Activated naive CD8-positive, alpha-beta T cell treated with anti-CD3 and anti-CD28 coated beads, Interleukin-2, amount 50 U/mL, for 24 hours (primary cell): ENCODE results near the gene TBXAS1.

Experiments
- ATAC-seq: fragments of 150-1000 bp; cut with Tn5 transposase; one replicate; pipeline ENCODE4 v1.10.0; 2021
- DNase-seq: peaks from one replicate; pipeline ENCODE4 v3.0.0; 2021
- H3K27ac Mint-ChIP-seq: one replicate; pipeline ENCODE4 v1.8.0; 2021; ENCODE audit warnings: mild to moderate bottlenecking, mixed read lengths
- H3K27me3 Mint-ChIP-seq: one replicate; pipeline ENCODE4 v1.8.0; 2021; ENCODE audit warnings: mixed read lengths
- H3K36me3 Mint-ChIP-seq: one replicate; pipeline ENCODE4 v1.8.0; 2021; ENCODE audit warnings: low read depth, mixed read lengths
- H3K4me1 Mint-ChIP-seq: one replicate; pipeline ENCODE4 v1.8.0; 2021; ENCODE audit warnings: mixed read lengths
- H3K4me3 Mint-ChIP-seq: one replicate; pipeline ENCODE4 v1.8.0; 2021; ENCODE audit warnings: mild to moderate bottlenecking, moderate library complexity, mixed read lengths
- H3K9me3 Mint-ChIP-seq: one replicate; pipeline ENCODE4 v1.8.0; 2021; ENCODE audit warnings: mixed read lengths

TBXAS1 gene

GRCh38 chr7:139959718-139960117 is 130.7 kb downstream of the TBXAS1 start:
- ATAC-seq = no peak
- no peaks in the 10 kb centered on the region for H3K27me3 Mint-ChIP-seq

GRCh38 chr7:139960157-139960556 is 131.1 kb downstream of the TBXAS1 start:
- Mint-ChIP-seq H3K27me3 (no peaks in the 10 kb centered on the region), H3K9me3 (no peaks in the 10 kb centered on the region), H3K36me3 (no peaks in the 10 kb centered on the region), H3K4me1 (peaks cover 3% of the 10 kb centered on the region), H3K27ac (no peak overlapping the region), H3K4me3 (no peak overlapping the region)
- ATAC-seq (no peak), DNase-seq (no peak)

More at GRCh38 chr7:139959718-139960117, 130.7 kb downstream of the TBXAS1 start:
- Mint-ChIP-seq H3K4me1 (peaks cover 3% of the 10 kb centered on the region), H3K36me3 (no peaks in the 10 kb centered on the region), H3K27ac (no peak overlapping the region), H3K4me3 (no peak overlapping the region), H3K9me3 (no peaks in the 10 kb centered on the region)
- no peak for DNase-seq

GRCh38 chr7:139965942-139966628 is 137.0 kb downstream of the TBXAS1 start:
- Mint-ChIP-seq H3K4me3 (no peak overlapping the region), H3K9me3 (no peaks in the 10 kb centered on the region), H3K27me3 (no peaks in the 10 kb centered on the region), H3K4me1 (no peaks in the 10 kb centered on the region), H3K27ac (no peak overlapping the region), H3K36me3 (no peaks in the 10 kb centered on the region)
- DNase-seq (no peak), ATAC-seq (no peak)

- Mint-ChIP-seq H3K4me3 (no peak overlapping the region), H3K27me3 (no peaks in the 10 kb centered on the region), H3K36me3 (no peaks in the 10 kb centered on the region), H3K27ac (no peak overlapping the region), H3K9me3 (no peaks in the 10 kb centered on the region), H3K4me1 (no peaks in the 10 kb centered on the region)
- ATAC-seq (no peak), DNase-seq (no peak)
Measured at GRCh38 chr7:139966949-139967348, 137.9 kb downstream of the TBXAS1 start.

DNA sequence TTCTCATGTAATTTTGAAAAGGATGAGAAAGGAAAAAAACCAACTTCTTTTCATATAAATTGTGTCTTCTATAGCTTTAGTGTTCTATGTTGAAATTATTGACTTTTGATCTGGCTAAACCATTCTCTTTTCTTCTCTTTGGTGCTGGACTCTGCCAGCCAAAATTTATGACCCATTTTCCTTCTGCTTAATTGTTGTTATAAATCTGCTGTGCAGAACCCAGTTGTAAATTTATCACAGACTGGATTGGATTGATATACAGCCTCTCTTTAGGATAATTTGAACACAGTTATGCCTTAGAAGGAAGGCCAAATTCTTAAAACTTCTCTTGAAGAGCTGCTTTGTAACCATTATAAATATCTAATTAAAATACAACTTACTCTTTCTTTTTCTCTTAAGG is 139.9 kb downstream of the TBXAS1 start:
- no peaks in the 10 kb centered on the region for H3K36me3 Mint-ChIP-seq
- no peaks in the 10 kb centered on the region for H3K4me1 Mint-ChIP-seq
- DNase-seq = no peak
- no peak for ATAC-seq
- no peak overlapping the region for H3K4me3 Mint-ChIP-seq
- H3K27me3 Mint-ChIP-seq = no peaks in the 10 kb centered on the region
- no peaks in the 10 kb centered on the region for H3K9me3 Mint-ChIP-seq
- H3K27ac Mint-ChIP-seq = no peak overlapping the region

- no peak overlapping the region for H3K27ac Mint-ChIP-seq
- H3K27me3 Mint-ChIP-seq = no peaks in the 10 kb centered on the region
- ATAC-seq (no peak), DNase-seq (no peak)
- no peaks in the 10 kb centered on the region for H3K9me3 Mint-ChIP-seq
- no peaks in the 10 kb centered on the region for H3K36me3 Mint-ChIP-seq
- H3K4me3 Mint-ChIP-seq = no peak overlapping the region
- H3K4me1 Mint-ChIP-seq = peaks cover 3% of the 10 kb centered on the region
Measured at GRCh38 chr7:139972029-139972428, 143.0 kb downstream of the TBXAS1 start.

DNA sequence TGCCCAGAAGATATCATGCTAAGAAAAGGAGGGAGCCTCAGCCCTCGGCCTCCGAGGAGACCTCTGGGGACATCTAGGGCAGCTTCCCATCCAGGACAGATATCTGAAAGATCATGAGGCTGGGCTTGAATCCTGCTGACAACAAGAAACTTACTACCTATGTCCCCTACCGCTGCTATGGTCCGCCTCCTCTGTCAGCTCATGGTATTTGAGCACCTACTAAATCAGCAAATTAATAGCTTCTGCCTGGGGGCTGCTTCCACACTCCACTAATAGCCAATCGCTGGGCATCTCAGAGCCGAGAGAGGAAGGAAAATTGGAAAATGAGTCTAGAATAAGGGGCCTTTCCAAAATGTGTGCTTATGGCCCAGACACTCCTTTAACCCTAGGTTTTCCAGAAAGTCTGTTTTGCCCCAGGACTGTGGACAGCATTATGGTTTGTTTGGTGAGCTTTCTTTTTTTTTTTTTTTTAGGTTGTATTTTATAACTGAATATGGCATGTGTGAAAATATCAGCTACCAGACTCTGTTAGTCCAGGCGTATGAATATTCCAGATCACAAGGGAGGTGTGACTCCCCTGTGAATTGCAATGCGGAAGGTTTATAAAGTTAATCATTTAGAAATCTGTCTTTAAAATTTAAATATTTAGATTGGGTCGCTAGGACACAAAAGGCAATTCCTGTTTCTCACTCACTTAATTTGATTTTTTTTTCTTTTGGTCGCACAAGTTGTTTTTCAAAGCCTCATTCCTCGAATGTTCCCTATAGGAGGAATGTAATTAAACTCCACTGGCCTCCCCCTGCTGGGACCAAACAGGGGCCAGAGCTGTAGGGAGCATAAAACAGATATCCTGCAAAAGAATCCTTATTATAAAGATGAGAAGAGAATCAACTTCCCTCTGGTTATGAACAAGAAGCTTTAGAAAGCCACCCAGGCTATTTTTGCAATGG is 144.3 kb downstream of the TBXAS1 start:
- Mint-ChIP-seq H3K36me3 (no peaks in the 10 kb centered on the region), H3K4me3 (no peak overlapping the region), H3K27ac (no peak overlapping the region), H3K4me1 (peaks cover 6% of the 10 kb centered on the region), H3K27me3 (no peaks in the 10 kb centered on the region), H3K9me3 (no peaks in the 10 kb centered on the region)
- DNase-seq (no peak), ATAC-seq (no peak)

- Mint-ChIP-seq H3K27me3 (no peaks in the 10 kb centered on the region), H3K4me1 (peaks cover 6% of the 10 kb centered on the region), H3K27ac (no peak overlapping the region), H3K9me3 (no peaks in the 10 kb centered on the region), H3K4me3 (no peak overlapping the region), H3K36me3 (no peaks in the 10 kb centered on the region)
- ATAC-seq (no peak), DNase-seq (no peak)
Measured at GRCh38 chr7:139974179-139974811, 145.2 kb downstream of the TBXAS1 start.

DNA sequence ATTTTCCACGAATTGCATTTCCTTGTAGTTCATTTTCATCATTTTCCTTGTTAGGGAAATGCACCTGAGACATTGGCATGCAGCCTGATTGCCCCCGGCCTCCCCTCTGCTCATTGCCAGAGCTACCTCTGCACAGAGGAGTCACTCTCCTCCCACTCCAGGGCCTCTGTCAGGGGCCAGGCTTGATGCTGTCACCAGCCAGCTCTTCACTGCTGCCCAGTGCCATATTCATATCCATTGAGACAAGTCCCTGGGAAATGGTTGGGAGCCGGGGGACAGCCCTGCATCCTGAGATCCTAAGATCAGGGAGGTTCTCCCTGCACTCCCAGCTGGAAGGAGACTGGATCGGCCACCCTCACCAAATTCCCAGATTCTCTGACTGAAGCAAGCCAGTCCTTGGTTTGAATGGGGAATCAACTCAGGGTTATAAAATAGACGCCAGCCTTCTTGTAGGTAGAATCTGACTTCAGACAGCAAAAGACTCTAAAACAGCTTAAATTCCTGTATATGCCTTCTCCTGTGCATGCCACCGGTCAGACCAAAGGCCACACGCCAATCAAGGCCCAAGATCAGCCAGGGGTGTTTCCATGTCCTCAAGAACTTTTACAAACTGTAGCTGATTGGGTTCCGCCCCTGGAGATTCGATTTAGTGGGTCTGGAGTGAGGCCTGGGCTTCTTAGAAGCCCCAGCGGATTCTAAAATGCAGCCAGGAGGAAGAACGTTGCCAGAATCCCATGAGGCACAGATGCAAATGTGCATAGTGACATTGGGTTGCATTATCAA is 147.2 kb downstream of the TBXAS1 start:
- no peaks in the 10 kb centered on the region for H3K27me3 Mint-ChIP-seq
- ATAC-seq (no peak), DNase-seq (no peak)
- H3K27ac Mint-ChIP-seq = no peak overlapping the region
- H3K4me1 Mint-ChIP-seq = peaks cover 17% of the 10 kb centered on the region
- no peak overlapping the region for H3K4me3 Mint-ChIP-seq
- H3K36me3 Mint-ChIP-seq = no peaks in the 10 kb centered on the region
- no peaks in the 10 kb centered on the region for H3K9me3 Mint-ChIP-seq

GRCh38 chr7:139976838-139977656 is 148.0 kb downstream of the TBXAS1 start:
- H3K27me3 Mint-ChIP-seq = no peaks in the 10 kb centered on the region
- DNase-seq (no peak), ATAC-seq (no peak)
- no peaks in the 10 kb centered on the region for H3K36me3 Mint-ChIP-seq
- no peaks in the 10 kb centered on the region for H3K9me3 Mint-ChIP-seq
- H3K4me3 Mint-ChIP-seq = no peak overlapping the region
- peaks cover 17% of the 10 kb centered on the region for H3K4me1 Mint-ChIP-seq
- H3K27ac Mint-ChIP-seq = no peak overlapping the region

GRCh38 chr7:139981511-139981895 is 152.4 kb downstream of the TBXAS1 start:
- Mint-ChIP-seq H3K4me1 (peaks cover 17% of the 10 kb centered on the region), H3K4me3 (no peak overlapping the region), H3K36me3 (no peaks in the 10 kb centered on the region), H3K27me3 (no peaks in the 10 kb centered on the region), H3K27ac (no peak overlapping the region), H3K9me3 (no peaks in the 10 kb centered on the region)
- DNase-seq = no peak
- ATAC-seq = no peak

GRCh38 chr7:139982927-139983920 is 154.2 kb downstream of the TBXAS1 start:
- Mint-ChIP-seq H3K36me3 (no peaks in the 10 kb centered on the region), H3K4me3 (no peak overlapping the region), H3K27ac (no peak overlapping the region), H3K4me1 (peaks cover 11% of the 10 kb centered on the region), H3K27me3 (no peaks in the 10 kb centered on the region), H3K9me3 (no peaks in the 10 kb centered on the region)
- DNase-seq (no peak), ATAC-seq (no peak)
